ENCODE results near the gene MUC5B. TPM values are rescaled to one million over a fixed set of nuclear protein-coding genes. Genes with fewer than 3 reads are reported as not detected.

The MUC5B gene
- total and polyA plus RNA-seq, 9 donors = 0.02 to 35.3 (median 1.1) TPM; not detected in 1

- intact Hi-C loops (cut with DNase I) = loop anchor here in 1 of 4 donors (10.0 kb wide), 1 partner anchor 209 kb away; no protein-coding TSS in a partner anchor
- Histone ChIP-seq H3K9me3 (no peaks in the 10 kb centered on the region), H3K27me3 (no peaks in the 10 kb centered on the region), H3K4me3 (no peak overlapping the region), H3K27ac (no peak overlapping the region), H3K36me3 (no peaks in the 10 kb centered on the region), H3K4me1 (ENCODE audit: insufficient read depth) (peaks cover 30% of the 10 kb centered on the region)
- 90 to 92% (median 90%) methylated on average over 27 of the region's 27 CpGs for WGBS, 3 donors
- DNase-seq = peak in 1 of 5 donors; percentile 21
- TF ChIP-seq EP300 (IDR thresholded peaks at IDR 0.05) (no peak), POLR2A (IDR thresholded peaks at IDR 0.05) (no peak), CTCF (IDR thresholded peaks at IDR 0.05) (no peak)
Observed at GRCh38 chr11:1305501-1306056, 82.7 kb downstream of the MUC5B start.

- no peak for DNase-seq
- Histone ChIP-seq H3K9me3 (no peaks in the 10 kb centered on the region), H3K4me3 (no peak overlapping the region), H3K4me1 (ENCODE audit: insufficient read depth) (peaks cover 27% of the 10 kb centered on the region), H3K27ac (no peak overlapping the region), H3K36me3 (no peaks in the 10 kb centered on the region), H3K27me3 (no peaks in the 10 kb centered on the region)
- TF ChIP-seq EP300 (IDR thresholded peaks at IDR 0.05) (no peak), CTCF (IDR thresholded peaks at IDR 0.05) (no peak), POLR2A (IDR thresholded peaks at IDR 0.05) (no peak)
- 88 to 92% (median 92%) methylated on average over 30 of the region's 30 CpGs for WGBS, 3 donors
- intact Hi-C loops (cut with DNase I) = loop anchor here in 1 of 4 donors (10.0 kb wide), 1 partner anchor 208 kb away; no protein-coding TSS in a partner anchor
Observed at GRCh38 chr11:1306186-1307162, 83.6 kb downstream of the MUC5B start.

GRCh38 chr11:1307163-1307870, 84.5 kb downstream of the MUC5B start:
- 88 to 92% (median 88%) methylated on average over 21 of the region's 21 CpGs for WGBS, 3 donors
- TF ChIP-seq EP300 (IDR thresholded peaks at IDR 0.05) = no peak
- TF ChIP-seq CTCF (IDR thresholded peaks at IDR 0.05) = no peak
- TF ChIP-seq POLR2A (IDR thresholded peaks at IDR 0.05) = no peak
- no peaks in the 10 kb centered on the region for H3K9me3 ChIP-seq
- peak in 2 of 5 donors; percentile 22 to 41 for DNase-seq
- no peak overlapping the region for H3K27ac ChIP-seq
- H3K4me3 ChIP-seq = no peak overlapping the region
- peaks cover 25% of the 10 kb centered on the region for H3K4me1 ChIP-seq (ENCODE audit: insufficient read depth)
- H3K27me3 ChIP-seq = no peaks in the 10 kb centered on the region
- no peaks in the 10 kb centered on the region for H3K36me3 ChIP-seq
- intact Hi-C loops (cut with DNase I) = loop anchor here in 1 of 4 donors (10.0 kb wide), 1 partner anchor 207 kb away; no protein-coding TSS in a partner anchor

Data from ovary (tissue), 9 donors.